ENCODE data around the gene TSC22D2. TPM values are rescaled to one million over a fixed set of nuclear protein-coding genes. Genes with fewer than 3 reads are reported as not detected.
A peak's percentile ranks its signal among the peaks of the same experiment; 100 is the strongest.

The TSC22D2 gene
- total RNA-seq, 2 donors from 2014 or later = 20.2 to 20.9 TPM

GRCh38 chr3:150410311-150411105 is 2.4 kb downstream of the TSC22D2 start:
- Mint-ChIP-seq H3K27ac (peak overlapping the region; percentile 86), H3K9me3 (no peaks in the 10 kb centered on the region), H3K36me3 (ENCODE audit: insufficient read depth in 2 of 2) (peaks cover 9 to 17% of the 10 kb centered on the region in 2 donors), H3K4me1 (ENCODE audit: low read depth) (peaks cover 65% of the 10 kb centered on the region), H3K4me3 (peak overlapping the region; percentile 75 to 87), H3K27me3 (ENCODE audit: low read depth) (no peaks in the 10 kb centered on the region)
- peak in 1 of 2 donors; percentile 6 for ATAC-seq (replicated peaks in 1 of 2)
- peak; percentile 40 to 49 for DNase-seq

- no peaks in the 10 kb centered on the region for H3K9me3 Mint-ChIP-seq
- H3K4me3 Mint-ChIP-seq = peak overlapping the region; percentile 75 to 87
- H3K4me1 Mint-ChIP-seq (ENCODE audit: low read depth) = peaks cover 70% of the 10 kb centered on the region
- ATAC-seq (replicated peaks in 1 of 2) (no peak), DNase-seq (no peak)
- peaks cover 9 to 20% of the 10 kb centered on the region in 2 donors for H3K36me3 Mint-ChIP-seq (ENCODE audit: insufficient read depth in 2 of 2)
- peak overlapping the region; percentile 86 for H3K27ac Mint-ChIP-seq
- no peaks in the 10 kb centered on the region for H3K27me3 Mint-ChIP-seq (ENCODE audit: low read depth)
Measured at GRCh38 chr3:150411106-150411460, 3.0 kb downstream of the TSC22D2 start.

- Mint-ChIP-seq H3K4me1 (ENCODE audit: low read depth) (peaks cover 69% of the 10 kb centered on the region), H3K36me3 (ENCODE audit: insufficient read depth in 2 of 2) (peaks cover 9 to 20% of the 10 kb centered on the region in 2 donors), H3K4me3 (peak overlapping the region; percentile 75 to 87), H3K27me3 (ENCODE audit: low read depth) (no peaks in the 10 kb centered on the region), H3K27ac (peak overlapping the region; percentile 86), H3K9me3 (no peaks in the 10 kb centered on the region)
- DNase-seq (no peak), ATAC-seq (replicated peaks in 1 of 2) (no peak)
Measured at GRCh38 chr3:150411546-150411945, 3.4 kb downstream of the TSC22D2 start.

GRCh38 chr3:150411976-150412375 is 3.9 kb downstream of the TSC22D2 start:
- H3K4me3 Mint-ChIP-seq = peak overlapping the region; percentile 75 to 87
- no peaks in the 10 kb centered on the region for H3K27me3 Mint-ChIP-seq (ENCODE audit: low read depth)
- H3K36me3 Mint-ChIP-seq (ENCODE audit: insufficient read depth in 2 of 2) = peaks cover 9 to 20% of the 10 kb centered on the region in 2 donors
- peak overlapping the region; percentile 97 for H3K27ac Mint-ChIP-seq
- peaks cover 65% of the 10 kb centered on the region for H3K4me1 Mint-ChIP-seq (ENCODE audit: low read depth)
- ATAC-seq (replicated peaks in 1 of 2) = no peak
- no peaks in the 10 kb centered on the region for H3K9me3 Mint-ChIP-seq
- DNase-seq = no peak

GRCh38 chr3:150412561-150413231 is 4.6 kb downstream of the TSC22D2 start:
- DNase-seq (peak; percentile 5 to 17), ATAC-seq (replicated peaks in 1 of 2) (no peak)
- peak overlapping the region; percentile 75 to 87 for H3K4me3 Mint-ChIP-seq
- H3K27ac Mint-ChIP-seq = peak overlapping the region; percentile 97
- H3K27me3 Mint-ChIP-seq (ENCODE audit: low read depth) = no peaks in the 10 kb centered on the region
- H3K9me3 Mint-ChIP-seq = no peaks in the 10 kb centered on the region
- peaks cover 9 to 20% of the 10 kb centered on the region in 2 donors for H3K36me3 Mint-ChIP-seq (ENCODE audit: insufficient read depth in 2 of 2)
- peaks cover 65% of the 10 kb centered on the region for H3K4me1 Mint-ChIP-seq (ENCODE audit: low read depth)

GRCh38 chr3:150414258-150414657 is 6.2 kb downstream of the TSC22D2 start:
- Mint-ChIP-seq H3K9me3 (no peaks in the 10 kb centered on the region), H3K36me3 (ENCODE audit: insufficient read depth in 2 of 2) (peaks cover 9 to 16% of the 10 kb centered on the region in 2 donors), H3K4me3 (peak overlapping the region; percentile 75 to 87), H3K27ac (no peak overlapping the region), H3K27me3 (ENCODE audit: low read depth) (no peaks in the 10 kb centered on the region), H3K4me1 (ENCODE audit: low read depth) (peaks cover 76% of the 10 kb centered on the region)
- DNase-seq (no peak), ATAC-seq (replicated peaks in 1 of 2) (no peak)

- ATAC-seq (replicated peaks in 1 of 2) (no peak), DNase-seq (no peak)
- H3K4me1 Mint-ChIP-seq (ENCODE audit: low read depth) = peaks cover 79% of the 10 kb centered on the region
- H3K9me3 Mint-ChIP-seq = no peaks in the 10 kb centered on the region
- no peaks in the 10 kb centered on the region for H3K27me3 Mint-ChIP-seq (ENCODE audit: low read depth)
- H3K27ac Mint-ChIP-seq = no peak overlapping the region
- peaks cover 9 to 16% of the 10 kb centered on the region in 2 donors for H3K36me3 Mint-ChIP-seq (ENCODE audit: insufficient read depth in 2 of 2)
- peak overlapping the region; percentile 75 to 87 for H3K4me3 Mint-ChIP-seq
Measured at GRCh38 chr3:150414959-150415358, 6.9 kb downstream of the TSC22D2 start.

GRCh38 chr3:150419076-150419868 is 11.2 kb downstream of the TSC22D2 start:
- H3K27ac Mint-ChIP-seq = no peak overlapping the region
- ATAC-seq (replicated peaks in 1 of 2) = no peak

GRCh38 chr3:150419959-150420358 is 11.9 kb downstream of the TSC22D2 start:
- Mint-ChIP-seq H3K27ac (peak overlapping the region; percentile 9), H3K36me3 (ENCODE audit: insufficient read depth in 2 of 2) (peaks cover 0 to 4% of the 10 kb centered on the region in 2 donors), H3K4me3 (no peak overlapping the region), H3K27me3 (ENCODE audit: low read depth) (no peaks in the 10 kb centered on the region), H3K4me1 (ENCODE audit: low read depth) (peaks cover 41% of the 10 kb centered on the region), H3K9me3 (no peaks in the 10 kb centered on the region)
- DNase-seq (no peak), ATAC-seq (replicated peaks in 1 of 2) (no peak)

More at GRCh38 chr3:150419076-150419868, 11.2 kb downstream of the TSC22D2 start:
- Mint-ChIP-seq H3K36me3 (ENCODE audit: insufficient read depth in 2 of 2) (peaks cover 0 to 4% of the 10 kb centered on the region in 2 donors), H3K9me3 (no peaks in the 10 kb centered on the region), H3K4me3 (peak overlapping the region in 1 of 2 donors; percentile 21), H3K27me3 (ENCODE audit: low read depth) (no peaks in the 10 kb centered on the region), H3K4me1 (ENCODE audit: low read depth) (peaks cover 48% of the 10 kb centered on the region)
- no peak for DNase-seq

- H3K4me3 Mint-ChIP-seq = no peak overlapping the region
- ATAC-seq (replicated peaks in 1 of 2) = no peak
- no peaks in the 10 kb centered on the region for H3K27me3 Mint-ChIP-seq (ENCODE audit: low read depth)
- no peak overlapping the region for H3K27ac Mint-ChIP-seq
- H3K4me1 Mint-ChIP-seq (ENCODE audit: low read depth) = peaks cover 28% of the 10 kb centered on the region
- no peak for DNase-seq
- peaks cover 0 to 5% of the 10 kb centered on the region in 2 donors for H3K36me3 Mint-ChIP-seq (ENCODE audit: insufficient read depth in 2 of 2)
- H3K9me3 Mint-ChIP-seq = no peaks in the 10 kb centered on the region
Measured at GRCh38 chr3:150421256-150421655, 13.2 kb downstream of the TSC22D2 start.

GRCh38 chr3:150421799-150422548 is 13.9 kb downstream of the TSC22D2 start:
- no peak for DNase-seq
- Mint-ChIP-seq H3K4me3 (no peak overlapping the region), H3K27ac (no peak overlapping the region), H3K4me1 (ENCODE audit: low read depth) (peaks cover 30% of the 10 kb centered on the region), H3K9me3 (no peaks in the 10 kb centered on the region), H3K36me3 (ENCODE audit: insufficient read depth in 2 of 2) (peaks cover 0 to 5% of the 10 kb centered on the region in 2 donors), H3K27me3 (ENCODE audit: low read depth) (no peaks in the 10 kb centered on the region)
- ATAC-seq (replicated peaks in 1 of 2) = no peak

GRCh38 chr3:150422907-150423306 is 14.8 kb downstream of the TSC22D2 start:
- Mint-ChIP-seq H3K27me3 (ENCODE audit: low read depth) (no peaks in the 10 kb centered on the region), H3K4me3 (no peak overlapping the region), H3K4me1 (ENCODE audit: low read depth) (peaks cover 30% of the 10 kb centered on the region), H3K9me3 (no peaks in the 10 kb centered on the region), H3K36me3 (ENCODE audit: insufficient read depth in 2 of 2) (peaks cover 0 to 5% of the 10 kb centered on the region in 2 donors), H3K27ac (no peak overlapping the region)
- no peak for ATAC-seq (replicated peaks in 1 of 2)
- no peak for DNase-seq
